Measurements from ENCODE around the gene PEDS1. TPM values are rescaled to one million over a fixed set of nuclear protein-coding genes. Genes with fewer than 3 reads are reported as not detected.

Gene PEDS1
- total and polyA plus RNA-seq, 2 of the 8 experiments (the other 6 are each of a cell fraction or from before 2014, with no cell fraction given) = 28.9 to 75.9 TPM

DNA sequence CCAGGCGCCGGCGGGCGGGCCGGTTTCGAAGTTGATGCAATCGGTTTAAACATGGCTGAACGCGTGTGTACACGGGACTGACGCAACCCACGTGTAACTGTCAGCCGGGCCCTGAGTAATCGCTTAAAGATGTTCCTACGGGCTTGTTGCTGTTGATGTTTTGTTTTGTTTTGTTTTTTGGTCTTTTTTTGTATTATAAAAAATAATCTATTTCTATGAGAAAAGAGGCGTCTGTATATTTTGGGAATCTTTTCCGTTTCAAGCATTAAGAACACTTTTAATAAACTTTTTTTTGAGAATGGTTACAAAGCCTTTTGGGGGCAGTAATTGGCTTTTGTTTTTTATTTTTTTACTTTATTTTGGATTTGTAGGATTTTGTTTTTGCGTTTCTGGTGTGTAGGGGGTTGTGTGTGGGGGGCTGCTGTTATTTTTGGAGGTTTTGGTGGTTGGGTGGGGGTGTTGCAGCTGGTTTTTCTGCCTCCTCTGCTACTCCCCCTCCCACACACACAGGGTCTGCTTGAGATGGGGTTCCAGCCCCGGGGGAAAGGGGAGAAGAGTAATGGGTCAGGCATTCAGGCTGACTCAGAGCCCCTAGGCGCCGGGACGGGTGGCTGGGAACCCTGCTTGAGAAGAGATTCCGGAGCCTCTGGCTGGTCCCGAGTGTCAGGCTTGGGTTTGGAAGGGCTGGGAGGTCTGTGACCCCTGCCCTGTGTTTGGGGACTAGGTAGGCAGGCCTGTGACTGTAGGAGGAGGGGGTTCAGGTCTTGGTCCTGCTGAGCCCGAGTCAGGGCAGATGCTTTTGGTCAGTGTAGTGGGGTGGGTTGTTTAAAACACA is 39.1 kb upstream of the PEDS1 start (continued):
- TF ChIP-seq, protein P1, sequence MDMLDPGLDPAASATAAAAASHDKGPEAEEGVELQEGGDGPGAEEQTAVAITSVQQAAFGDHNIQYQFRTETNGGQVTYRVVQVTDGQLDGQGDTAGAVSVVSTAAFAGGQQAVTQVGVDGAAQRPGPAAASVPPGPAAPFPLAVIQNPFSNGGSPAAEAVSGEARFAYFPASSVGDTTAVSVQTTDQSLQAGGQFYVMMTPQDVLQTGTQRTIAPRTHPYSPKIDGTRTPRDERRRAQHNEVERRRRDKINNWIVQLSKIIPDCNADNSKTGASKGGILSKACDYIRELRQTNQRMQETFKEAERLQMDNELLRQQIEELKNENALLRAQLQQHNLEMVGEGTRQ (IDR thresholded peaks at IDR 0.05; ENCODE audit: low read length) = no peak
- TF ChIP-seq NANOG (IDR thresholded peaks at IDR 0.05; ENCODE audit: insufficient read depth, low read depth, low read length, poor library complexity, severe bottlenecking) (no peak), SRF (IDR thresholded peaks at IDR 0.05; ENCODE audit: low read depth, low read length) (no peak), ZNF274 (IDR thresholded peaks at IDR 0.05; ENCODE audit: borderline replicate concordance, extremely low read depth, low read length) (no peak), TBP (IDR thresholded peaks at IDR 0.05; ENCODE audit: low read depth, low read length) (no peak), SIN3A (conservative IDR thresholded peaks at IDR 0.05 in 1 of 2, IDR thresholded peaks at IDR 0.05 in 1 of 2; ENCODE audit: low read depth in 1 of 2, low read length in 2 of 2) (peak; percentile 98), CEBPB (IDR thresholded peaks at IDR 0.05; ENCODE audit: low read depth, low read length) (peak; percentile 97), POLR2A (IDR thresholded peaks at IDR 0.05; ENCODE audit: control extremely low read depth in 1 of 2, low read depth in 2 of 2, low read length in 2 of 2) (0 out of 3 replicates have a peak, but pooled peaks of 1 of the 2 experiments have one; percentile 11), RAD21 (IDR thresholded peaks at IDR 0.05 in 1 of 2, conservative IDR thresholded peaks at IDR 0.05 in 1 of 2; ENCODE audit: low read depth in 2 of 2, low read length in 2 of 2) (no peak), SUZ12 (IDR thresholded peaks at IDR 0.05; ENCODE audit: low read length) (no peak), TEAD4 (IDR thresholded peaks at IDR 0.05; ENCODE audit: low read depth, low read length) (no peak), POU5F1 (IDR thresholded peaks at IDR 0.05; ENCODE audit: low read depth, low read length) (no peak), RBBP5 (IDR thresholded peaks at IDR 0.05; ENCODE audit: borderline replicate concordance, low read depth, low read length) (no peak), EGR1 (IDR thresholded peaks at IDR 0.05; ENCODE audit: borderline replicate concordance, low read depth, low read length) (no peak), GABPA (IDR thresholded peaks at IDR 0.05; ENCODE audit: borderline replicate concordance, insufficient read depth, low read length) (no peak), SP4 (IDR thresholded peaks at IDR 0.05; ENCODE audit: low read length) (no peak), SIRT6 (IDR thresholded peaks at IDR 0.05; ENCODE audit: low read length) (no peak), BCL11A (IDR thresholded peaks at IDR 0.05; ENCODE audit: low read depth in 2 of 2, low read length in 2 of 2) (no peak), YY1 (IDR thresholded peaks at IDR 0.05; ENCODE audit: low read depth, low read length) (peak; percentile 90), EP300 (IDR thresholded peaks at IDR 0.05; ENCODE audit: borderline replicate concordance in 1 of 2, low read depth in 2 of 2, low read length in 2 of 2) (0 out of 3 replicates have a peak, but pooled peaks of 1 of the 2 experiments have one; percentile 7), EZH2 (IDR thresholded peaks at IDR 0.05; ENCODE audit: low read depth, low read length, severe bottlenecking) (no peak), KDM1A (IDR thresholded peaks at IDR 0.05; ENCODE audit: borderline replicate concordance, low read length) (no peak)
- TF ChIP-seq, protein P2, sequence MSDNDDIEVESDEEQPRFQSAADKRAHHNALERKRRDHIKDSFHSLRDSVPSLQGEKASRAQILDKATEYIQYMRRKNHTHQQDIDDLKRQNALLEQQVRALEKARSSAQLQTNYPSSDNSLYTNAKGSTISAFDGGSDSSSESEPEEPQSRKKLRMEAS (IDR thresholded peaks at IDR 0.05) = peak; percentile 97
